Transverse colon (tissue), 4 donors: ENCODE results near the gene CYP8B1. TPM values are rescaled to one million over a fixed set of nuclear protein-coding genes. Genes with fewer than 3 reads are reported as not detected.

Experiments used
- DNase-seq: peaks from one replicate; pipeline ENCODE4 v3.0.0-alpha.2; 2019
- H3K27ac ChIP-seq, 4 donors: fragments of 200-600 bp; sonication (generic); 2 replicates each; pipeline ENCODE4 v1.5.1; 2016 to 2018; ENCODE audit warnings: inconsistent platforms in 4 of 4
- H3K27me3 ChIP-seq: fragments of 200-600 bp; sonication (generic); 2 replicates; pipeline ENCODE4 v1.5.1; 2017; ENCODE audit warnings: inconsistent platforms
- H3K36me3 ChIP-seq, 4 donors: fragments of 200-600 bp; sonication (generic); 2 replicates each; pipeline ENCODE4 v1.5.1; 2017 to 2019; ENCODE audit warnings: inconsistent platforms in 4 of 4
- H3K4me1 ChIP-seq, 4 donors: fragments of 200-600 bp; sonication (generic); 2 replicates each; pipeline ENCODE4 v1.5.1; 2017 to 2020; ENCODE audit warnings: inconsistent platforms in 4 of 4
- H3K4me3 ChIP-seq, 4 donors: fragments of 200-600 bp; sonication (generic); 1 replicate in 1 of 4; 2 replicates in 3 of 4; pipeline versions ENCODE4 v1.5.1 to v1.6.1; 2017 to 2019; ENCODE audit warnings: inconsistent platforms in 4 of 4
- H3K9me3 ChIP-seq, 2 donors: fragments of 200-600 bp; sonication (generic); 2 replicates each; pipeline ENCODE4 v1.5.1; 2017 to 2019; ENCODE audit warnings: inconsistent platforms in 2 of 2
- CTCF ChIP-seq, 5 experiments: fragments of 200-600 bp in 3 of 5; fragments of 450-650 bp in 2 of 5; sonication (generic) in 3 of 5; IDR thresholded peaks; 1 replicate in 2 of 5; 2 replicates in 3 of 5; pipeline ENCODE4 v1.5.1; 2016 to 2017; ENCODE audit warnings: antibody characterized with exemption in 5 of 5, inconsistent platforms in 3 of 5, mild to moderate bottlenecking in 2 of 5, moderate library complexity in 1 of 5
- EP300 ChIP-seq: sonication (generic); formaldehyde crosslinking; IDR thresholded peaks from one replicate; pipeline ENCODE4 v1.6.1; 2017; ENCODE audit warnings: antibody characterized with exemption, low read depth
- POLR2A ChIP-seq: fragments of 450-650 bp; IDR thresholded peaks from one replicate; pipeline ENCODE4 v1.6.1; 2016; ENCODE audit warnings: antibody characterized with exemption, mild to moderate bottlenecking, moderate library complexity
- POLR2AphosphoS5 ChIP-seq, 3 donors: sonication (generic); formaldehyde crosslinking; IDR thresholded peaks; one replicate each; pipeline ENCODE4 v1.6.1; 2016; ENCODE audit warnings: antibody characterized with exemption in 3 of 3
- WGBS, 2 donors: methylation state at CpG; one replicate each; pipeline ENCODE4 v1.1.5; 2018; ENCODE audit warnings: low coverage in 1 of 2; 5-methylcytosine and 5-hydroxymethylcytosine counted together
- in situ Hi-C, 4 donors: fragments of 200-750 bp; cut with MboI; loops; one replicate each; pipeline versions ENCODE4 v1.15.0 to v1.15.1; 2017; ENCODE audit warnings: low sequenced_read_pairs in 3 of 4, low pct_ligation_motif_present in 1 of 4, low pct_unique_long_range_greater_than_20kb in 1 of 4
- intact Hi-C: fragments of 100-400 bp; cut with DNase I; formaldehyde crosslinking; loops from one replicate; pipeline ENCODE4 v1.15.1; 2023; ENCODE audit warnings: low total_unique reads
- total RNA-seq, 4 donors: library from RNA; depleted of rRNA; stranded (reverse); fragments of >200 nt; gene quantifications; one replicate each; pipeline ENCODE4 v1.1.0, GENCODE V29; 2016

The CYP8B1 gene
- total RNA-seq, 4 donors from 2014 or later = not detected

GRCh38 chr3:42908675-42909074, 33.0 kb upstream of the CYP8B1 start:
- intact Hi-C loops (no loop called here), in situ Hi-C loops (no loop called here)
- Histone ChIP-seq H3K27ac (no peak overlapping the region), H3K4me3 (no peak overlapping the region), H3K4me1 (peaks cover 0 to 13% (median 9%) of the 10 kb centered on the region in 4 donors), H3K27me3 (no peaks in the 10 kb centered on the region), H3K9me3 (peaks cover 13 to 19% of the 10 kb centered on the region in 2 donors), H3K36me3 (peaks cover 0 to 23% (median 5%) of the 10 kb centered on the region in 4 donors)
- TF ChIP-seq POLR2A = no peak
- no peak for TF ChIP-seq CTCF (IDR thresholded peaks at IDR 0.05)
- no peak for TF ChIP-seq EP300
- no peak for TF ChIP-seq POLR2AphosphoS5 (IDR thresholded peaks at IDR 0.05)
- no peak for DNase-seq
- 89 to 100% methylated on average over 1 to 7 of the region's 7 CpGs for WGBS, 2 donors

- Histone ChIP-seq H3K9me3 (peaks cover 4 to 8% of the 10 kb centered on the region in 2 donors), H3K27ac (peak overlapping the region in 1 of 4 donors; percentile 78), H3K36me3 (peaks cover 0 to 12% (median 0%) of the 10 kb centered on the region in 4 donors), H3K4me3 (peak overlapping the region in 3 of 4 donors; percentile 53 to 63 (median 57)), H3K4me1 (peaks cover 0 to 13% (median 9%) of the 10 kb centered on the region in 4 donors), H3K27me3 (no peaks in the 10 kb centered on the region)
- intact Hi-C loops = no loop called here
- no peak for DNase-seq
- no peak for TF ChIP-seq CTCF (IDR thresholded peaks at IDR 0.05)
- in situ Hi-C loops = no loop called here
- 61 to 70% methylated on average over 4 of the region's 4 CpGs for WGBS, 2 donors
These were observed 31.1 kb upstream of the CYP8B1 start for GRCh38 chr3:42906848-42907183.

- Histone ChIP-seq H3K36me3 (peaks cover 0 to 6% (median 0%) of the 10 kb centered on the region in 4 donors), H3K9me3 (peaks cover 4 to 8% of the 10 kb centered on the region in 2 donors), H3K4me3 (peak within 1 kb of the TSS; percentile 53 to 84 (median 60)), H3K4me1 (peaks cover 0 to 13% (median 9%) of the 10 kb centered on the region in 4 donors), H3K27ac (peak within 1 kb of the TSS; percentile 45 to 78 (median 64)), H3K27me3 (no peaks in the 10 kb centered on the region)
- 8% methylated on average over 42 of the region's 59 CpGs; no CpG with 5 or more reads in 1 of the 2 donors for WGBS, 2 donors
- intact Hi-C loops = no loop called here
- DNase-seq = peak; percentile 42
- TF ChIP-seq CTCF (IDR thresholded peaks at IDR 0.05) (no peak), EP300 (no peak), POLR2A (peak; percentile 46), POLR2AphosphoS5 (IDR thresholded peaks at IDR 0.05) (no peak)
- in situ Hi-C loops = no loop called here
These were observed 30.6 kb upstream of the CYP8B1 start, which contains the start of gene ZNF662 for GRCh38 chr3:42906070-42906847. Gene ZNF662 (plus strand): TSS chr3:42906142. CDS start chr3:42908115, 1,973 bp downstream.

- peak overlapping the region; percentile 45 to 78 (median 64) for H3K27ac ChIP-seq
- WGBS, 2 donors = 9% methylated on average over 11 of the region's 12 CpGs; no CpG with 5 or more reads in 1 of the 2 donors
- TF ChIP-seq CTCF (IDR thresholded peaks at IDR 0.05) (no peak), POLR2AphosphoS5 (IDR thresholded peaks at IDR 0.05) (no peak), POLR2A (no peak), EP300 (no peak)
- peaks cover 0 to 13% (median 9%) of the 10 kb centered on the region in 4 donors for H3K4me1 ChIP-seq
- H3K4me3 ChIP-seq = peak overlapping the region; percentile 53 to 84 (median 60)
- no peaks in the 10 kb centered on the region for H3K27me3 ChIP-seq
- no peak for DNase-seq
- intact Hi-C loops = no loop called here
- in situ Hi-C loops = no loop called here
- peaks cover 0 to 5% (median 0%) of the 10 kb centered on the region in 4 donors for H3K36me3 ChIP-seq
- H3K9me3 ChIP-seq = peaks cover 4 to 8% of the 10 kb centered on the region in 2 donors
These were observed 30.0 kb upstream of the CYP8B1 start for GRCh38 chr3:42905740-42906069.
